Esophagus squamous epithelium (tissue), 5 donors: ENCODE results near the gene HDAC11. TPM values are rescaled to one million over a fixed set of nuclear protein-coding genes. Genes with fewer than 3 reads are reported as not detected.
"Not testable (repeated sequence)": the region's sequence is repeated elsewhere in the genome, so short reads cannot be mapped to it uniquely, and the experiment has no call there.

Source experiments
- DNase-seq: peaks from one replicate; lab custom pipeline; 2025; lab: John Stamatoyannopoulos, UW
- H3K27ac ChIP-seq, 4 donors: fragments of 200-600 bp; sonication (generic); one replicate each; pipeline ENCODE4 v1.5.1; 2016 to 2019; ENCODE audit warnings: mild to moderate bottlenecking in 1 of 4
- H3K27me3 ChIP-seq, 4 donors: fragments of 200-600 bp; sonication (generic); 1 replicate in 3 of 4; 2 replicates in 1 of 4; pipeline versions ENCODE4 v1.5.1 to v1.6.0; 2017 to 2021; ENCODE audit warnings: antibody characterized with exemption in 1 of 4
- H3K36me3 ChIP-seq, 3 donors: fragments of 200-600 bp; sonication (generic); one replicate each; pipeline ENCODE4 v1.5.1; 2016 to 2019
- H3K4me1 ChIP-seq, 3 donors: fragments of 200-600 bp; sonication (generic); one replicate each; pipeline ENCODE4 v1.5.1; 2017 to 2019
- H3K4me3 ChIP-seq, 4 donors: fragments of 200-600 bp; sonication (generic); 1 replicate in 3 of 4; 2 replicates in 1 of 4; pipeline ENCODE4 v1.5.1; 2016 to 2019; ENCODE audit warnings: mild to moderate bottlenecking in 2 of 4, moderate library complexity in 1 of 4
- H3K9me3 ChIP-seq, 3 donors: fragments of 200-600 bp; sonication (generic); one replicate each; pipeline ENCODE4 v1.5.1; 2016 to 2019
- CTCF ChIP-seq, 6 experiments: fragments of 450-650 bp in 4 of 6; fragments of 200-600 bp in 2 of 6; sonication (generic) in 2 of 6; IDR thresholded peaks; one replicate each; pipeline ENCODE4 v1.5.1; 2016 to 2019; ENCODE audit warnings: antibody characterized with exemption in 6 of 6, mild to moderate bottlenecking in 4 of 6, moderate library complexity in 4 of 6
- POLR2A ChIP-seq, 4 donors: fragments of 450-650 bp; IDR thresholded peaks; one replicate each; pipeline ENCODE4 v1.6.1; 2017; ENCODE audit warnings: antibody characterized with exemption in 4 of 4, mild to moderate bottlenecking in 4 of 4, moderate library complexity in 3 of 4
- WGBS, 2 donors: methylation state at CpG; one replicate each; pipeline ENCODE4 v1.1.5; 2018; 5-methylcytosine and 5-hydroxymethylcytosine counted together
- intact Hi-C: fragments of 100-400 bp; cut with DNase I; formaldehyde crosslinking; loops from one replicate; pipeline ENCODE4 v1.15.0; 2022
- total RNA-seq, 4 donors: library from RNA; depleted of rRNA; stranded (reverse); fragments of >200 nt; gene quantifications; one replicate each; pipeline ENCODE4 v1.1.0, GENCODE V29; 2016
- donor health status: DM: yes; HTN: yes; CAD: no.

Gene HDAC11
- total RNA-seq, 4 donors from 2014 or later, result 8.1 to 25.4 (median 12.3) TPM

- TF ChIP-seq CTCF (IDR thresholded peaks at IDR 0.05) (no peak), POLR2A (IDR thresholded peaks at IDR 0.05) (no peak)
- Histone ChIP-seq H3K27ac (no peak overlapping the region), H3K27me3 (peaks cover 0 to 9% (median 0%) of the 10 kb centered on the region in 4 donors), H3K4me3 (no peak overlapping the region), H3K36me3 (no peaks in the 10 kb centered on the region), H3K9me3 (no peaks in the 10 kb centered on the region), H3K4me1 (peaks cover 0 to 44% (median 12%) of the 10 kb centered on the region in 3 donors)
- WGBS, 2 donors, result 85% methylated on average over 6 to 8 of the region's 9 CpGs
- intact Hi-C loops, result no loop called here
- no peak for DNase-seq
Observed at GRCh38 chr3:13520326-13520880, 40.3 kb downstream of the HDAC11 start.

GRCh38 chr3:13521309-13521708 is 41.2 kb downstream of the HDAC11 start:
- Histone ChIP-seq H3K27ac (no peak overlapping the region), H3K36me3 (no peaks in the 10 kb centered on the region), H3K9me3 (no peaks in the 10 kb centered on the region), H3K27me3 (peaks cover 0 to 9% (median 0%) of the 10 kb centered on the region in 4 donors), H3K4me3 (no peak overlapping the region), H3K4me1 (peaks cover 5 to 44% (median 15%) of the 10 kb centered on the region in 3 donors)
- WGBS, 2 donors, result 57 to 62% methylated on average over 6 of the region's 6 CpGs
- intact Hi-C loops, result no loop called here
- TF ChIP-seq POLR2A (IDR thresholded peaks at IDR 0.05) (no peak), CTCF (IDR thresholded peaks at IDR 0.05) (no peak)
- no peak for DNase-seq

- peaks cover 6 to 46% (median 14%) of the 10 kb centered on the region in 3 donors for H3K4me1 ChIP-seq
- H3K27me3 ChIP-seq, intact Hi-C loops, H3K9me3 ChIP-seq, H3K36me3 ChIP-seq, DNase-seq, H3K4me3 ChIP-seq, H3K27ac ChIP-seq: not testable (repeated sequence)
- WGBS, 2 donors, result 93 to 97% methylated on average over 2 of the region's 2 CpGs
Observed at GRCh38 chr3:13521749-13522148, 41.6 kb downstream of the HDAC11 start.

- no peak overlapping the region for H3K4me3 ChIP-seq
- H3K36me3 ChIP-seq, result no peaks in the 10 kb centered on the region
- peaks cover 0 to 9% (median 0%) of the 10 kb centered on the region in 4 donors for H3K27me3 ChIP-seq
- intact Hi-C loops, result no loop called here
- peaks cover 6 to 43% (median 14%) of the 10 kb centered on the region in 3 donors for H3K4me1 ChIP-seq
- no peaks in the 10 kb centered on the region for H3K9me3 ChIP-seq
- no peak for TF ChIP-seq POLR2A (IDR thresholded peaks at IDR 0.05)
- no peak for TF ChIP-seq CTCF (IDR thresholded peaks at IDR 0.05)
- WGBS, 2 donors, result 90 to 94% methylated on average over 2 to 5 of the region's 5 CpGs
- no peak overlapping the region for H3K27ac ChIP-seq
- no peak for DNase-seq
Observed at GRCh38 chr3:13522236-13522635, 42.1 kb downstream of the HDAC11 start.

GRCh38 chr3:13524979-13525669 is 45.0 kb downstream of the HDAC11 start:
- Histone ChIP-seq H3K27me3 (peaks cover 0 to 13% (median 0%) of the 10 kb centered on the region in 4 donors), H3K4me3 (no peak overlapping the region), H3K36me3 (no peaks in the 10 kb centered on the region), H3K4me1 (peaks cover 6 to 38% (median 8%) of the 10 kb centered on the region in 3 donors), H3K9me3 (no peaks in the 10 kb centered on the region), H3K27ac (peak overlapping the region in 3 of 4 donors; percentile 10 to 77 (median 63))
- no peak for DNase-seq
- no peak for TF ChIP-seq CTCF (IDR thresholded peaks at IDR 0.05)
- 69 to 72% methylated on average over 10 of the region's 10 CpGs for WGBS, 2 donors
- intact Hi-C loops, result no loop called here
